Measurements from ENCODE around the gene PPIL6. TPM values are rescaled to one million over a fixed set of nuclear protein-coding genes. Genes with fewer than 3 reads are reported as not detected.
A peak's percentile ranks its signal among the peaks of the same experiment; 100 is the strongest.

PPIL6 gene
- total and polyA plus RNA-seq, 4 donors, result 12.8 to 17.0 (median 15.2) TPM

DNA sequence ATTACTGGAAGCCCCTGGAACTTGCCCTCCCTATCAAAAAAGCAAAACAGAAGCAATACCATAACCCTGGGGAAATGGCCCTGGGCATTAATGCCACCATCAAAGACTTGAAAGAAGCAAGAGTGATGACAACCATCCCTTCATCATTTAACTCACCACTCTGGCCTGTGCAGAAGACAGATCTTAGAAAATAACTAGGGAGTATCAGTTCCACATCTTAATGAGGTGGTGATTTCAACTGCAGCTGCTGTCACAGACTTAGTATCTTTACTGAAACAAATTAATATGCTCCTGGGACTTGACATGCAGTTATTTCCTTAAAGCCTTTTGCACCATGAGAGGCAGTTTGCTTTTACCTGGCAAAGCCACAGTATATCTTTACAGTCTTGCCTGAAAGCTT, 82.2 kb downstream of the PPIL6 start:
- no peak overlapping the region for H3K27ac ChIP-seq (ENCODE audit: low read depth, low read length)
- H3K9me3 ChIP-seq (ENCODE audit: control insufficient read depth, insufficient read depth, low read length), result peaks cover 2% of the 10 kb centered on the region
- H3K4me3 ChIP-seq (ENCODE audit: low read depth, low read length), result no peak overlapping the region
- peaks cover 8% of the 10 kb centered on the region for H3K36me3 ChIP-seq (ENCODE audit: control insufficient read depth, insufficient read depth, low read length)
- no peaks in the 10 kb centered on the region for H3K27me3 ChIP-seq (ENCODE audit: control insufficient read depth, insufficient read depth, low read length)
- no peaks in the 10 kb centered on the region for H3K4me1 ChIP-seq (ENCODE audit: control insufficient read depth, insufficient read depth, low read length)
- no peak for DNase-seq (ENCODE audit: low read depth in 4 of 6, low spot score in 6 of 6)

DNA sequence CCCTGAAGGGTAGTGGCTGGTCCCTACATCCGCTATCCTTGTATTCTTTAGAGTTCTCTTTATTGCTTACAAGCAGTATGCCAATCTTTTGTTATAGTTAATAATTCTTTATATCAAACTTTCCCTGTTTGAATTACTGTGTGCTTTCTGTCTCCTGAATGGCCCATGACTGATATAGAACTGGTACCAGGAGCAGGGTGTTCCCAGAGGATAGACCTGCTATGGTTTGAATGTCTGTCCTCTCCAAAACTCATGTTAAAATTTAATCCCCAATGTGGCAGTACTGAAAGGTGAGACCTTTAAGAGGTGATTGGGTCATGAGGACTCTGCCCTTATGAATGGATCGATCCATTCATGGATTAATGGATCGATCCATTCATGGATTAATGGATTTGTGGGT, 84.2 kb downstream of the PPIL6 start:
- peaks cover 2% of the 10 kb centered on the region for H3K9me3 ChIP-seq (ENCODE audit: control insufficient read depth, insufficient read depth, low read length)
- no peaks in the 10 kb centered on the region for H3K36me3 ChIP-seq (ENCODE audit: control insufficient read depth, insufficient read depth, low read length)
- no peak overlapping the region for H3K4me3 ChIP-seq (ENCODE audit: low read depth, low read length)
- 100% methylated on average over 2 of the region's 3 CpGs for WGBS (ENCODE audit: insufficient coverage)
- DNase-seq (ENCODE audit: low read depth in 4 of 6, low spot score in 6 of 6), result no peak
- no peaks in the 10 kb centered on the region for H3K4me1 ChIP-seq (ENCODE audit: control insufficient read depth, insufficient read depth, low read length)
- no peaks in the 10 kb centered on the region for H3K27me3 ChIP-seq (ENCODE audit: control insufficient read depth, insufficient read depth, low read length)
- no peak overlapping the region for H3K27ac ChIP-seq (ENCODE audit: low read depth, low read length)

DNA sequence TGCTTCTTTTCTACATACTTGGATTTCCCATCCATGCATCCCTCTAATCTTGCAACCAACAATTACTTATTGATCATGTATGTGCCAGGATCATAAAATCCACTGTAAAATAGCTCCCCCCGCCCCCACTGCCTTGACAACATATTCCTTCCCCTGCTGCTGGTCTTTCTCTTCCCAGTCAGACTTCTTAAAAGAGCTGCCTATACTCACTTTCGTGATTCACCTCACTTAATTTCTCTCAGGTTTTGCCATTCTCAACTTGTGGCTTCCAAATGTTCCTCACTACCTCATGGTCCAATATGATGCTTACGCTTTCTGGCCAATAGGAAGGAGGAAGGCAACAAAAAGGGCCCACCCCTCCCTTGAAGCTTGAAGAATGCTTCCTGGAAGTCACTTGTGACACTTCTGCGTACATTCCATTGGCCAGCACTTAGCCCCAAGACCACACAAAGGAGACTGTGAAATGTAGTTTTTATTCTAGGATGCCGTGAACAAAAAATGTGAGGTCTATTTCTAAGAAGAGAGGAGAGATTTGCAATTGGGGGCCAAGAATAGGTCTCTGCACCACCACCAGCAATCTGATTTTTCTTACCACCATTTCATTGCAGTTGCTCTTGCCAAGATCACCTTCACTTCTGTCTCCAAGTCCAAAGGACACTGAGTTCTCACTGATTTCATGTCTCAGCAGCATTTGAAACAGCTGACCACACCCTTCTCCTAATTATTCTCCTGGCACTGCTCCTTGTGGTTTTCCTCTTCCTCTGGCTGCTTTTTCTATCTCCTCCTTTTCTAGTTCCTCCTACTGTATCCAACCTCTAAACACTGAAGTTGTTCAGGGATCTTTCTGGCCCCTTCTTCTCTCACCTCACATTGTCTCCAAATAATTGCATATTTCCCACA, 88.9 kb downstream of the PPIL6 start:
- WGBS (ENCODE audit: insufficient coverage), result 94% methylated on average over 3 of the region's 5 CpGs
- Histone ChIP-seq H3K27me3 (ENCODE audit: control insufficient read depth, insufficient read depth, low read length) (no peaks in the 10 kb centered on the region), H3K9me3 (ENCODE audit: control insufficient read depth, insufficient read depth, low read length) (no peaks in the 10 kb centered on the region), H3K36me3 (ENCODE audit: control insufficient read depth, insufficient read depth, low read length) (no peaks in the 10 kb centered on the region), H3K27ac (ENCODE audit: low read depth, low read length) (no peak overlapping the region), H3K4me3 (ENCODE audit: low read depth, low read length) (no peak overlapping the region), H3K4me1 (ENCODE audit: control insufficient read depth, insufficient read depth, low read length) (no peaks in the 10 kb centered on the region)
- no peak for DNase-seq (ENCODE audit: low read depth in 4 of 6, low spot score in 6 of 6)

DNA sequence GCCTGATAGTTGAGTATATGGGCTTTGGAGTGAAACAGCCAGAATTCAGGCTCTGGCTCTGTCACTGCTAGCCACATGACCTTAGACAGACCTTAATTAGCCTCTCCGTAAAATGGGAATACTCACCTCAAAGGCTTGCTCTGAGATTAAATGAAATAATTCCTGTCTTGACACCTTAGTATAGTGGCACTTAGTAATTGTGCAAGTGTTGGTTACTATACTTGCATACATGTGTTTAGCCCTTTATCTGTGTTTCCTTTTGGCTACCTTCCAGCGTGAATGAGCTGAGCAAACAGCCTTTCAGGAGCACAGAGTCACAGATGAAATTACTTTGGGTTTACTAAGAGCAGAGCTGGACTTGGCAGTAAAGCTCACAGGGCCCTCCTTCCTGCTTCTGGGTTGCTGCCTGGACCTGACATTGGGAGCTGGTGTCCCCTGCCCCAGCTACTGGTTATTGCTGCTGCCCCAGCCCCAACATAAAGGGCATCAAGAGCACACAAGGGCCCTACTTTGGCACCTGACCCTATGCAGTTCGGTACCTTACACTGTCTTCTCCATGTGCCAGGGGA, 90.9 kb downstream of the PPIL6 start:
- no peak overlapping the region for H3K27ac ChIP-seq (ENCODE audit: low read depth, low read length)
- no peaks in the 10 kb centered on the region for H3K27me3 ChIP-seq (ENCODE audit: control insufficient read depth, insufficient read depth, low read length)
- peak in 2 of 6 donors; percentile 22 to 32 for DNase-seq (ENCODE audit: low read depth in 4 of 6, low spot score in 6 of 6)
- 75% methylated on average over 2 of the region's 3 CpGs for WGBS (ENCODE audit: insufficient coverage)
- no peaks in the 10 kb centered on the region for H3K4me1 ChIP-seq (ENCODE audit: control insufficient read depth, insufficient read depth, low read length)
- H3K36me3 ChIP-seq (ENCODE audit: control insufficient read depth, insufficient read depth, low read length), result no peaks in the 10 kb centered on the region
- H3K9me3 ChIP-seq (ENCODE audit: control insufficient read depth, insufficient read depth, low read length), result no peaks in the 10 kb centered on the region
- H3K4me3 ChIP-seq (ENCODE audit: low read depth, low read length), result no peak overlapping the region

DNA sequence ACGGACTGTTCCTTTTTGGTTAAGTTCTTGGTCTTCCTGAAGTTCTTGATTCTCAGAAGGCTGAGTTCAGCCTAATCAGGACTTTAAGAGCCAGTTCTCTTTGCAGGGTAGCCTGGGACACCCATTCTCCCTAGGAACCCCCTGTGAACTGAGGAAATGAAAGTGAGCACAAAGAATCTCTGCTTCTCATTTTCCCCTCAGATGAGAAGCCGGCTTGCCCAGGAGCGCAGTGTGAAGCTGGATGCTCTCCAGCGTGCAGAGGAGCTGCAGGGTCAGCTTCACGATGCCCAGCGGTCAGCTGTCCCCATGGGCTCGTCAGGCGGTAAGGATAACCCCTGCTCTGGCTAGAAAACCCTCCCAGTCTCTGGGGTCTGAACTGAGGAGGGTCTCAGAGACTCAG, 92.2 kb downstream of the PPIL6 start:
- H3K27ac ChIP-seq (ENCODE audit: low read depth, low read length), result no peak overlapping the region
- H3K4me1 ChIP-seq (ENCODE audit: control insufficient read depth, insufficient read depth, low read length), result no peaks in the 10 kb centered on the region
- no peaks in the 10 kb centered on the region for H3K36me3 ChIP-seq (ENCODE audit: control insufficient read depth, insufficient read depth, low read length)
- WGBS (ENCODE audit: insufficient coverage), result 85% methylated on average over 8 of the region's 8 CpGs
- no peak for DNase-seq (ENCODE audit: low read depth in 4 of 6, low spot score in 6 of 6)
- H3K9me3 ChIP-seq (ENCODE audit: control insufficient read depth, insufficient read depth, low read length), result no peaks in the 10 kb centered on the region
- H3K27me3 ChIP-seq (ENCODE audit: control insufficient read depth, insufficient read depth, low read length), result no peaks in the 10 kb centered on the region
- H3K4me3 ChIP-seq (ENCODE audit: low read depth, low read length), result no peak overlapping the region

DNA sequence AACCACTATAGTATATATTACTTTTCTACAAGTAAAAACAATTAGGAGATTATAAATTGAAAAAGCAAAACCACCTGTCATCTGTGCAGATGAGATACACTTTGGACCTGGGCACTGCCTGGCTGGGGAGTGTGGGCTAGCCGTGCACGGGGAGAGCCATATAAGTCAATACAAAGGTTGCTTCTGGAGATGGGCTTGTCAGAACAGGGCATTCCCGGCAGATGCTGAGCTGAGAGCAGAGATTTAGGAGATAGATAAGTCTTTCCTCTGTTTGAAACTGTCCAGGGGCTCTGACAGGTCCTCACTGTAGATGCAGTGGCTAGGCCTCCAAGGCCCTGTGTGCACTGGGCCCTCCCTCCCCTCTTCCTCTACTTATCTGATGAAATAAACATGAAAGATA, 92.6 kb downstream of the PPIL6 start:
- H3K4me1 ChIP-seq (ENCODE audit: control insufficient read depth, insufficient read depth, low read length), result no peaks in the 10 kb centered on the region
- no peak overlapping the region for H3K4me3 ChIP-seq (ENCODE audit: low read depth, low read length)
- no peak overlapping the region for H3K27ac ChIP-seq (ENCODE audit: low read depth, low read length)
- DNase-seq (ENCODE audit: low read depth in 4 of 6, low spot score in 6 of 6), result no peak
- H3K27me3 ChIP-seq (ENCODE audit: control insufficient read depth, insufficient read depth, low read length), result no peaks in the 10 kb centered on the region
- WGBS (ENCODE audit: insufficient coverage), result 89% methylated on average over 2 of the region's 3 CpGs
- H3K9me3 ChIP-seq (ENCODE audit: control insufficient read depth, insufficient read depth, low read length), result no peaks in the 10 kb centered on the region
- H3K36me3 ChIP-seq (ENCODE audit: control insufficient read depth, insufficient read depth, low read length), result no peaks in the 10 kb centered on the region

DNA sequence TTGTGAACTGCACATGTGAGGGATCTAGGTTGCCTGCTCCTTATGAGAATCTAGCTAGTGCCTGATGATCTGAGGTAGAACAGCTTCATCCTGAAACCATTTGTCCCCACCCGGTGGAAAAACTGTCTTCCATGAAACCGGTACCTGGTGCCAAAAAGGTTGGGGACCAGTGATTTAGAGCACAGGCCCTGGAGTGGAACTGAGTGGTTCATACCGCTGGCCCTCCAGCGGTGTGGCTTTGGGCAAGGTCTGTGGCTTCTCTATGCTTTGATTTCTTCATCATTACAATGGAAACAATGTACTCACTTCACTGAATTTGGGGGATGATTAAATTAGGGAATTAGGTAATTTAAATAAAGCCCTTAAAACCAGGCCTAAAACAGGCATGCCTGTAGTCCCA, 94.4 kb downstream of the PPIL6 start:
- WGBS (ENCODE audit: insufficient coverage), result 68% methylated on average over 2 of the region's 4 CpGs
- Histone ChIP-seq H3K27me3 (ENCODE audit: control insufficient read depth, insufficient read depth, low read length) (no peaks in the 10 kb centered on the region), H3K9me3 (ENCODE audit: control insufficient read depth, insufficient read depth, low read length) (no peaks in the 10 kb centered on the region), H3K4me1 (ENCODE audit: control insufficient read depth, insufficient read depth, low read length) (no peaks in the 10 kb centered on the region), H3K27ac (ENCODE audit: low read depth, low read length) (no peak overlapping the region), H3K4me3 (ENCODE audit: low read depth, low read length) (no peak overlapping the region), H3K36me3 (ENCODE audit: control insufficient read depth, insufficient read depth, low read length) (no peaks in the 10 kb centered on the region)
- DNase-seq (ENCODE audit: low read depth in 4 of 6, low spot score in 6 of 6), result no peak

DNA sequence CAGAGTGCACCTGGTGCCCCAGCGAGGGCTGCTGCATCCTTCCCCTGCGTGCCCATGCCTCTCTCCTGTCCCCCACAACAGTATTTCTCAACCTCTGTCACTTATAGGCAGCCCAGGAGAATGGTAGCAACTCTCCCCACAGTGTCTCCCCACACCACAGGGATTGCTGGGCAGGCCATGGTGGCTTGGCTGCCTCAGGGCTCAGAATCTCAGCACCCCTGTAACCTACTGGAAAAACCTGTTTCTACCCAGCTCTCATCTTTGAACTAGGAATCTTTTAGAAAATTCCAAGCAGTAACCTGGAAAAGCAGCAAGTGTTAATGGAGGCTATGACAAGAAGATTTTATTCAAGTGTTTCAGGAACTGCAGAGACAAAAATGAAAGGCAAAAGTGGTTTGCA, 96.2 kb downstream of the PPIL6 start:
- Histone ChIP-seq H3K4me3 (ENCODE audit: low read depth, low read length) (no peak overlapping the region), H3K4me1 (ENCODE audit: control insufficient read depth, insufficient read depth, low read length) (no peaks in the 10 kb centered on the region), H3K36me3 (ENCODE audit: control insufficient read depth, insufficient read depth, low read length) (no peaks in the 10 kb centered on the region), H3K27ac (ENCODE audit: low read depth, low read length) (no peak overlapping the region), H3K27me3 (ENCODE audit: control insufficient read depth, insufficient read depth, low read length) (no peaks in the 10 kb centered on the region), H3K9me3 (ENCODE audit: control insufficient read depth, insufficient read depth, low read length) (no peaks in the 10 kb centered on the region)
- DNase-seq (ENCODE audit: low read depth in 4 of 6, low spot score in 6 of 6), result no peak
- 95% methylated on average over 2 of the region's 2 CpGs for WGBS (ENCODE audit: insufficient coverage)

DNA sequence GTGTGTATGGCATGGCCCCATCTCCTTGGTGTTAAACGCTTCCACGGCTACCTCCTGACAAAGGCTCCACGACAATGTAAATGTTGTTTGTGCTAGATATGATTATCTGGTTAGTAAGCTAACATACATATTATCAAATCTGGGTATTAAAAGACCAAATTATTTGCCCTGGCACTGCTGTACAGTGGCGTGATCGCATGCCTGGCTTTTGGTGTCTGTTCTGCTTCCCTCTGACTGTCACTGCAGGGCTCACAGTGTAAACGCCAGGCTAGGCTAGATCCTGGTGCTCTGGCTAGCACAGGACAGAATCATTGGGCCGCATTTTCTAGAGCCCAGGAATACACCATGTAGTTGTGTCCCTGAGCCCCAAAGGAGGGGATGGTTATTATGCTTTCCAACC, 96.9 kb downstream of the PPIL6 start:
- Histone ChIP-seq H3K9me3 (ENCODE audit: control insufficient read depth, insufficient read depth, low read length) (no peaks in the 10 kb centered on the region), H3K4me1 (ENCODE audit: control insufficient read depth, insufficient read depth, low read length) (no peaks in the 10 kb centered on the region), H3K4me3 (ENCODE audit: low read depth, low read length) (no peak overlapping the region), H3K27ac (ENCODE audit: low read depth, low read length) (no peak overlapping the region), H3K27me3 (ENCODE audit: control insufficient read depth, insufficient read depth, low read length) (no peaks in the 10 kb centered on the region), H3K36me3 (ENCODE audit: control insufficient read depth, insufficient read depth, low read length) (no peaks in the 10 kb centered on the region)
- DNase-seq (ENCODE audit: low read depth in 4 of 6, low spot score in 6 of 6), result no peak
- WGBS (ENCODE audit: insufficient coverage), result 92% methylated on average over 4 of the region's 7 CpGs

DNA sequence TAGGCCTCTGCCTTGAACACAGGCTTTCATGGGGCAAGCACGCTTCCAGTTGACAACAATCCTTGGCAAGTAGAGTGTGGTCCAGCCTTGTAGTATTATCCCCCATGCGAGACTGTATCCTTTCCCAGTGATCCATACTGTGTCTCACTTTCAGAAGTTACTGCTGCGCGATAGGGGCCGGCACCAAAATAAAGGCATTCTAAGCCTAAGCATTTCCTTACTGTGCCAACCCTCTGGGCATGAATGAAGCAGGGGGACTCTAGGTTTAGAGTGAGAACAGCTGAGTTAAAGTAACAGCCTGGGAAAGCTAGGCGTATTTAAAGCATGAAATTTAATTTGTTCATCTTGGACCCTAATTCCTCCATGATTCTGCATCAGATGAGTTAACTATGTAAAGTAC, 97.5 kb downstream of the PPIL6 start:
- no peaks in the 10 kb centered on the region for H3K4me1 ChIP-seq (ENCODE audit: control insufficient read depth, insufficient read depth, low read length)
- H3K4me3 ChIP-seq (ENCODE audit: low read depth, low read length), result no peak overlapping the region
- no peak overlapping the region for H3K27ac ChIP-seq (ENCODE audit: low read depth, low read length)
- H3K27me3 ChIP-seq (ENCODE audit: control insufficient read depth, insufficient read depth, low read length), result no peaks in the 10 kb centered on the region
- WGBS (ENCODE audit: insufficient coverage), result 100% methylated on average over 1 of the region's 6 CpGs
- H3K9me3 ChIP-seq (ENCODE audit: control insufficient read depth, insufficient read depth, low read length), result no peaks in the 10 kb centered on the region
- DNase-seq (ENCODE audit: low read depth in 4 of 6, low spot score in 6 of 6), result no peak
- H3K36me3 ChIP-seq (ENCODE audit: control insufficient read depth, insufficient read depth, low read length), result no peaks in the 10 kb centered on the region
